ENCODE data around the gene SULT4A1. TPM values are rescaled to one million over a fixed set of nuclear protein-coding genes. Genes with fewer than 3 reads are reported as not detected.

SULT4A1 gene
- 0.53 TPM in 1 of 2 replicates, not detected in the other for total RNA-seq

GRCh38 chr22:43862074-43862881, at the start of gene SULT4A1:
SULT4A1 (minus strand) TSS chr22:43862513; CDS start chr22:43862382, 131 bp downstream.

GRCh38 chr22:43891360-43892182, 29.3 kb upstream of the SULT4A1 start, which contains the start of gene PNPLA5:
PNPLA5 (minus strand) TSS chr22:43892013; CDS start chr22:43891880, 133 bp downstream.

GRCh38 chr22:43812149-43812842, 50.0 kb downstream of the SULT4A1 start, which contains the start of gene EFCAB6:
EFCAB6 (minus strand) TSS chr22:43812305; CDS start chr22:43782318, 29,987 bp downstream.

Small RNA genes lying within 50 kb of the gene (small RNA-seq; reads per million reads assigned to genes)
- not detected for gene HMGN2P9

Other genes with a start within 250 kb of the SULT4A1 start
- gene EFCAB6, start 50.2 kb downstream of the SULT4A1 start, total RNA-seq, result 0.27 and 0.36 TPM in 2 replicates
- gene PNPLA5, start 29.5 kb upstream of the SULT4A1 start, total RNA-seq, result not detected in 2 replicates
- 1.1 and 6.4 TPM in 2 replicates for gene PNPLA3, start 61.3 kb upstream of the SULT4A1 start, total RNA-seq
- gene SAMM50, start 92.9 kb upstream of the SULT4A1 start, total RNA-seq, result 59.2 TPM in 2 replicates
- 111 and 121 TPM in 2 replicates for gene PARVB, start 161.8 kb upstream of the SULT4A1 start, total RNA-seq